ENCODE measurements around the gene ABHD17C.

The ABHD17C gene

GRCh38 chr15:80752204-80752603 lies 57.1 kb downstream of the ABHD17C start:
- no peak overlapping the region for H4K8ac ChIP-seq (ENCODE audit: low read depth, low read length)
- no peak overlapping the region for H3K4me3 ChIP-seq (ENCODE audit: low read depth, low read length)
- no peak overlapping the region for H2AFZ ChIP-seq (ENCODE audit: insufficient read depth, low read length, poor library complexity)
- H2BK12ac ChIP-seq (ENCODE audit: low read length), result no peak overlapping the region
- no peaks in the 10 kb centered on the region for H3K79me2 ChIP-seq (ENCODE audit: control insufficient read depth, insufficient read depth, low read length, poor library complexity)
- no peak for DNase-seq
- H2BK120ac ChIP-seq (ENCODE audit: insufficient read depth, low read length, poor library complexity), result no peak overlapping the region
- no peak overlapping the region for H3K9ac ChIP-seq (ENCODE audit: low read length)
- no peaks in the 10 kb centered on the region for H3K9me3 ChIP-seq (ENCODE audit: insufficient read depth, low read depth, low read length)
- WGBS (ENCODE audit: extremely low coverage, insufficient coverage, insufficient read length), result no CpG with 5 or more reads among the region's 4 CpGs
- H4K91ac ChIP-seq (ENCODE audit: low read depth, low read length), result no peak overlapping the region
- no peak overlapping the region for H3K18ac ChIP-seq (ENCODE audit: low read length)
- no peak overlapping the region for H2AK5ac ChIP-seq (ENCODE audit: low read length)
- H2BK5ac ChIP-seq (ENCODE audit: low read depth, low read length, poor library complexity), result no peak overlapping the region
- H3K4me1 ChIP-seq (ENCODE audit: control insufficient read depth in 1 of 2, insufficient read depth in 2 of 2, low read length in 2 of 2), result peaks cover 0 to 3% of the 10 kb centered on the region in 2 experiments
- H3K23ac ChIP-seq (ENCODE audit: low read length), result no peak overlapping the region
- no peak overlapping the region for H3K14ac ChIP-seq (ENCODE audit: low read length)
- H3K27me3 ChIP-seq (ENCODE audit: insufficient read depth, low read length), result no peaks in the 10 kb centered on the region
- H4K12ac ChIP-seq (ENCODE audit: low read depth, low read length), result no peak overlapping the region
- H3K4ac ChIP-seq (ENCODE audit: low read depth, low read length), result no peak overlapping the region
- peaks cover 5 to 10% of the 10 kb centered on the region in 2 experiments for H3K36me3 ChIP-seq (ENCODE audit: control insufficient read depth in 1 of 2, insufficient read depth in 2 of 2, low read length in 2 of 2)
- H3K4me2 ChIP-seq (ENCODE audit: low read length), result no peak overlapping the region
- H3K27ac ChIP-seq (ENCODE audit: low read depth, low read length), result no peak overlapping the region
- H3K79me1 ChIP-seq (ENCODE audit: low read length), result no peaks in the 10 kb centered on the region

DNA sequence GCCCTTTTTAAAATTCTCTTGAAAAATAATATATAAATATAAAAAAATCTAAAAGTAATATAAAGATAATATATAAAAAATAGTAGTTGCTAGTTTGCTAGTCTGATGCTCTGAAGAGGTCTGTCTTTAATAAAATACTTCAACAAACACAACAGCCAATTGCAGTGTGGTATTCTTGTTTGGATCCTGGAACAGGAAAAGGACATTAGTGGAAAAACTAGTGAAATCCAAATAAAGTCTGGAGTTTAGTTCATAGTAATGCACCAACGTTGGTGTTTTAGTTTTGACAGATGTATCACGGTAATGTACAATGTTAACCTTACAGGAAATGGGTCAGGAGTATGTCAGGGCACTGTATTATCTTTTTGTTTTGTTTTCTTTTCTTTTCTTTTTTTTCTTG lies 58.1 kb downstream of the ABHD17C start:
- H3K4me3 ChIP-seq (ENCODE audit: low read depth, low read length), result no peak overlapping the region
- H2AFZ ChIP-seq (ENCODE audit: insufficient read depth, low read length, poor library complexity), result no peak overlapping the region
- H3K4me2 ChIP-seq (ENCODE audit: low read length), result no peak overlapping the region
- no peak overlapping the region for H3K23ac ChIP-seq (ENCODE audit: low read length)
- H3K9ac ChIP-seq (ENCODE audit: low read length), result no peak overlapping the region
- DNase-seq, result no peak
- no peak overlapping the region for H2AK5ac ChIP-seq (ENCODE audit: low read length)
- H2BK5ac ChIP-seq (ENCODE audit: low read depth, low read length, poor library complexity), result no peak overlapping the region
- no peak overlapping the region for H4K91ac ChIP-seq (ENCODE audit: low read depth, low read length)
- H3K79me2 ChIP-seq (ENCODE audit: control insufficient read depth, insufficient read depth, low read length, poor library complexity), result no peaks in the 10 kb centered on the region
- no peak overlapping the region for H4K12ac ChIP-seq (ENCODE audit: low read depth, low read length)
- H3K4ac ChIP-seq (ENCODE audit: low read depth, low read length), result no peak overlapping the region
- H2BK120ac ChIP-seq (ENCODE audit: insufficient read depth, low read length, poor library complexity), result no peak overlapping the region
- no peak overlapping the region for H2BK12ac ChIP-seq (ENCODE audit: low read length)
- no peak overlapping the region for H3K27ac ChIP-seq (ENCODE audit: low read depth, low read length)
- no peak overlapping the region for H4K8ac ChIP-seq (ENCODE audit: low read depth, low read length)
- no peak overlapping the region for H3K14ac ChIP-seq (ENCODE audit: low read length)
- no peaks in the 10 kb centered on the region for H3K79me1 ChIP-seq (ENCODE audit: low read length)
- peaks cover 5 to 10% of the 10 kb centered on the region in 2 experiments for H3K36me3 ChIP-seq (ENCODE audit: control insufficient read depth in 1 of 2, insufficient read depth in 2 of 2, low read length in 2 of 2)
- no peaks in the 10 kb centered on the region for H3K27me3 ChIP-seq (ENCODE audit: insufficient read depth, low read length)
- no CpG with 5 or more reads among the region's 2 CpGs for WGBS (ENCODE audit: extremely low coverage, insufficient coverage, insufficient read length)
- no peaks in the 10 kb centered on the region for H3K4me1 ChIP-seq (ENCODE audit: control insufficient read depth in 1 of 2, insufficient read depth in 2 of 2, low read length in 2 of 2)
- H3K18ac ChIP-seq (ENCODE audit: low read length), result no peak overlapping the region
- H3K9me3 ChIP-seq (ENCODE audit: insufficient read depth, low read depth, low read length), result no peaks in the 10 kb centered on the region

- no peak overlapping the region for H4K12ac ChIP-seq (ENCODE audit: low read depth, low read length)
- H4K8ac ChIP-seq (ENCODE audit: low read depth, low read length), result no peak overlapping the region
- no peaks in the 10 kb centered on the region for H3K9me3 ChIP-seq (ENCODE audit: insufficient read depth, low read depth, low read length)
- H2AK5ac ChIP-seq (ENCODE audit: low read length), result no peak overlapping the region
- WGBS (ENCODE audit: extremely low coverage, insufficient coverage, insufficient read length), result no CpG with 5 or more reads among the region's 8 CpGs
- no peak overlapping the region for H3K9ac ChIP-seq (ENCODE audit: low read length)
- H3K18ac ChIP-seq (ENCODE audit: low read length), result no peak overlapping the region
- no peak overlapping the region for H2BK5ac ChIP-seq (ENCODE audit: low read depth, low read length, poor library complexity)
- H2BK12ac ChIP-seq (ENCODE audit: low read length), result no peak overlapping the region
- H3K27me3 ChIP-seq (ENCODE audit: insufficient read depth, low read length), result no peaks in the 10 kb centered on the region
- no peak overlapping the region for H3K23ac ChIP-seq (ENCODE audit: low read length)
- no peak overlapping the region for H3K14ac ChIP-seq (ENCODE audit: low read length)
- H3K79me2 ChIP-seq (ENCODE audit: control insufficient read depth, insufficient read depth, low read length, poor library complexity), result no peaks in the 10 kb centered on the region
- H2AFZ ChIP-seq (ENCODE audit: insufficient read depth, low read length, poor library complexity), result no peak overlapping the region
- no peak overlapping the region for H4K91ac ChIP-seq (ENCODE audit: low read depth, low read length)
- peaks cover 5 to 10% of the 10 kb centered on the region in 2 experiments for H3K36me3 ChIP-seq (ENCODE audit: control insufficient read depth in 1 of 2, insufficient read depth in 2 of 2, low read length in 2 of 2)
- no peak overlapping the region for H3K27ac ChIP-seq (ENCODE audit: low read depth, low read length)
- H3K4me1 ChIP-seq (ENCODE audit: control insufficient read depth in 1 of 2, insufficient read depth in 2 of 2, low read length in 2 of 2), result no peaks in the 10 kb centered on the region
- H2BK120ac ChIP-seq (ENCODE audit: insufficient read depth, low read length, poor library complexity), result no peak overlapping the region
- no peak overlapping the region for H3K4me3 ChIP-seq (ENCODE audit: low read depth, low read length)
- no peak overlapping the region for H3K4me2 ChIP-seq (ENCODE audit: low read length)
- DNase-seq, result no peak
- no peaks in the 10 kb centered on the region for H3K79me1 ChIP-seq (ENCODE audit: low read length)
- H3K4ac ChIP-seq (ENCODE audit: low read depth, low read length), result no peak overlapping the region
Measured at GRCh38 chr15:80754014-80754413, 58.9 kb downstream of the ABHD17C start.

GRCh38 chr15:80755885-80756284 lies 60.8 kb downstream of the ABHD17C start:
- Histone ChIP-seq H2AK5ac (ENCODE audit: low read length) (no peak overlapping the region), H3K27me3 (ENCODE audit: insufficient read depth, low read length) (no peaks in the 10 kb centered on the region), H3K9ac (ENCODE audit: low read length) (no peak overlapping the region), H2AFZ (ENCODE audit: insufficient read depth, low read length, poor library complexity) (no peak overlapping the region), H3K27ac (ENCODE audit: low read depth, low read length) (no peak overlapping the region), H4K12ac (ENCODE audit: low read depth, low read length) (no peak overlapping the region), H4K8ac (ENCODE audit: low read depth, low read length) (no peak overlapping the region), H3K4me3 (ENCODE audit: low read depth, low read length) (no peak overlapping the region), H3K79me2 (ENCODE audit: control insufficient read depth, insufficient read depth, low read length, poor library complexity) (no peaks in the 10 kb centered on the region), H3K23ac (ENCODE audit: low read length) (no peak overlapping the region), H3K79me1 (ENCODE audit: low read length) (no peaks in the 10 kb centered on the region), H2BK120ac (ENCODE audit: insufficient read depth, low read length, poor library complexity) (no peak overlapping the region), H2BK12ac (ENCODE audit: low read length) (no peak overlapping the region), H4K91ac (ENCODE audit: low read depth, low read length) (no peak overlapping the region), H3K18ac (ENCODE audit: low read length) (no peak overlapping the region), H2BK5ac (ENCODE audit: low read depth, low read length, poor library complexity) (no peak overlapping the region), H3K4me1 (ENCODE audit: control insufficient read depth in 1 of 2, insufficient read depth in 2 of 2, low read length in 2 of 2) (no peaks in the 10 kb centered on the region), H3K4me2 (ENCODE audit: low read length) (no peak overlapping the region), H3K36me3 (ENCODE audit: control insufficient read depth in 1 of 2, insufficient read depth in 2 of 2, low read length in 2 of 2) (peaks cover 5 to 10% of the 10 kb centered on the region in 2 experiments), H3K4ac (ENCODE audit: low read depth, low read length) (no peak overlapping the region), H3K9me3 (ENCODE audit: insufficient read depth, low read depth, low read length) (no peaks in the 10 kb centered on the region), H3K14ac (ENCODE audit: low read length) (no peak overlapping the region)
- WGBS (ENCODE audit: extremely low coverage, insufficient coverage, insufficient read length), result no CpG with 5 or more reads among the region's 3 CpGs
- no peak for DNase-seq
